Measurements from ENCODE around the gene ABCA13. TPM values are rescaled to one million over a fixed set of nuclear protein-coding genes. Genes with fewer than 3 reads are reported as not detected.

ABCA13 gene
- polyA plus RNA-seq, 1 of the 3 experiments (the other 2 are of a cell fraction): not detected

- H3K4me2 ChIP-seq: no peak overlapping the region
- no peaks in the 10 kb centered on the region for H3K36me3 ChIP-seq (replicated peaks in 1 of 2; ENCODE audit: control insufficient read depth in 1 of 2, insufficient read depth in 2 of 2, low read length in 1 of 2)
- WGBS (ENCODE audit: low lambda C conversion rate): 0% methylated on average over 1 of the region's 1 CpG
- H3K27me3 ChIP-seq (ENCODE audit: insufficient read depth): no peaks in the 10 kb centered on the region
- H3F3A ChIP-seq (replicated peaks; ENCODE audit: insufficient read depth): no peaks in the 10 kb centered on the region
- no peaks in the 10 kb centered on the region for H3K4me1 ChIP-seq (ENCODE audit: control insufficient read depth in 1 of 2, insufficient read depth in 2 of 2, low read depth in 1 of 2, low read length in 1 of 2)
- no peak for TF ChIP-seq RFX5 (IDR thresholded peaks at IDR 0.05; ENCODE audit: low read length)
- H3K9ac ChIP-seq: no peak overlapping the region
- H3K4me3 ChIP-seq (ENCODE audit: low read depth in 2 of 2, low read length in 1 of 2): no peak overlapping the region
- H4K20me1 ChIP-seq (ENCODE audit: insufficient read depth): no peaks in the 10 kb centered on the region
- H3K9me3 ChIP-seq: peaks cover 5% of the 10 kb centered on the region; the same call in 1 of the 2 replicates
- ChIA-PET POLR2A (no interaction called here), CTCF (no interaction called here)
- no peak for DNase-seq
- no peaks in the 10 kb centered on the region for H3K79me2 ChIP-seq (ENCODE audit: insufficient read depth)
- no peak overlapping the region for H3K27ac ChIP-seq (ENCODE audit: low read depth in 2 of 2, low read length in 1 of 2)
- H2AFZ ChIP-seq (ENCODE audit: low read depth): no peak overlapping the region
- H3K9me2 ChIP-seq: no peaks in the 10 kb centered on the region
These were observed 392.1 kb downstream of the ABCA13 start for GRCh38 chr7:48563334-48563733.

GRCh38 chr7:48575516-48575915 lies 404.3 kb downstream of the ABCA13 start:
- no peaks in the 10 kb centered on the region for H3F3A ChIP-seq (replicated peaks; ENCODE audit: insufficient read depth)
- WGBS (ENCODE audit: low lambda C conversion rate): 8% methylated on average over 2 of the region's 2 CpGs
- no peaks in the 10 kb centered on the region; the same call in 1 of the 2 replicates for H3K9me2 ChIP-seq
- H3K4me2 ChIP-seq: no peak overlapping the region
- no peak for TF ChIP-seq RCOR1 (IDR thresholded peaks at IDR 0.05; ENCODE audit: low read length)
- no peak for TF ChIP-seq EZH2phosphoT487 (IDR thresholded peaks at IDR 0.05; ENCODE audit: borderline replicate concordance, low read depth)
- TF ChIP-seq REST (IDR thresholded peaks at IDR 0.05; ENCODE audit: low read depth, low read length): no peak
- TF ChIP-seq CHD2 (IDR thresholded peaks at IDR 0.05; ENCODE audit: low read length, partially characterized antibody): no peak
- no peak for TF ChIP-seq FOXM1 (IDR thresholded peaks at IDR 0.05; ENCODE audit: low read depth)
- no peak for TF ChIP-seq RFX5 (IDR thresholded peaks at IDR 0.05; ENCODE audit: low read length)
- TF ChIP-seq RXRA (IDR thresholded peaks at IDR 0.05; ENCODE audit: borderline replicate concordance, low read depth): no peak
- TF ChIP-seq, protein P1, sequence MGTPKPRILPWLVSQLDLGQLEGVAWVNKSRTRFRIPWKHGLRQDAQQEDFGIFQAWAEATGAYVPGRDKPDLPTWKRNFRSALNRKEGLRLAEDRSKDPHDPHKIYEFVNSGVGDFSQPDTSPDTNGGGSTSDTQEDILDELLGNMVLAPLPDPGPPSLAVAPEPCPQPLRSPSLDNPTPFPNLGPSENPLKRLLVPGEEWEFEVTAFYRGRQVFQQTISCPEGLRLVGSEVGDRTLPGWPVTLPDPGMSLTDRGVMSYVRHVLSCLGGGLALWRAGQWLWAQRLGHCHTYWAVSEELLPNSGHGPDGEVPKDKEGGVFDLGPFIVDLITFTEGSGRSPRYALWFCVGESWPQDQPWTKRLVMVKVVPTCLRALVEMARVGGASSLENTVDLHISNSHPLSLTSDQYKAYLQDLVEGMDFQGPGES (IDR thresholded peaks at IDR 0.05; ENCODE audit: low read depth, low read length): no peak
- no peaks in the 10 kb centered on the region for H4K20me1 ChIP-seq (ENCODE audit: insufficient read depth)
- no peak overlapping the region for H2AFZ ChIP-seq (ENCODE audit: low read depth)
- no peaks in the 10 kb centered on the region for H3K79me2 ChIP-seq (ENCODE audit: insufficient read depth)
- no peaks in the 10 kb centered on the region for H3K27me3 ChIP-seq (ENCODE audit: insufficient read depth)
- H3K4me3 ChIP-seq (ENCODE audit: low read depth in 2 of 2, low read length in 1 of 2): no peak overlapping the region
- no peaks in the 10 kb centered on the region for H3K4me1 ChIP-seq (ENCODE audit: control insufficient read depth in 1 of 2, insufficient read depth in 2 of 2, low read depth in 1 of 2, low read length in 1 of 2)
- no peak overlapping the region for H3K27ac ChIP-seq (ENCODE audit: low read depth in 2 of 2, low read length in 1 of 2)
- no peak overlapping the region for H3K9ac ChIP-seq
- ChIA-PET CTCF (no interaction called here), POLR2A (no interaction called here)
- H3K36me3 ChIP-seq (replicated peaks in 1 of 2; ENCODE audit: control insufficient read depth in 1 of 2, insufficient read depth in 2 of 2, low read length in 1 of 2): no peaks in the 10 kb centered on the region
- no peaks in the 10 kb centered on the region for H3K9me3 ChIP-seq
- DNase-seq: no peak
